ENCODE results near the gene SFRP5. TPM values are rescaled to one million over a fixed set of nuclear protein-coding genes. Genes with fewer than 3 reads are reported as not detected.

SFRP5 gene
- total and polyA plus RNA-seq, 2 donors, result 1.1 to 4.8 TPM

DNA sequence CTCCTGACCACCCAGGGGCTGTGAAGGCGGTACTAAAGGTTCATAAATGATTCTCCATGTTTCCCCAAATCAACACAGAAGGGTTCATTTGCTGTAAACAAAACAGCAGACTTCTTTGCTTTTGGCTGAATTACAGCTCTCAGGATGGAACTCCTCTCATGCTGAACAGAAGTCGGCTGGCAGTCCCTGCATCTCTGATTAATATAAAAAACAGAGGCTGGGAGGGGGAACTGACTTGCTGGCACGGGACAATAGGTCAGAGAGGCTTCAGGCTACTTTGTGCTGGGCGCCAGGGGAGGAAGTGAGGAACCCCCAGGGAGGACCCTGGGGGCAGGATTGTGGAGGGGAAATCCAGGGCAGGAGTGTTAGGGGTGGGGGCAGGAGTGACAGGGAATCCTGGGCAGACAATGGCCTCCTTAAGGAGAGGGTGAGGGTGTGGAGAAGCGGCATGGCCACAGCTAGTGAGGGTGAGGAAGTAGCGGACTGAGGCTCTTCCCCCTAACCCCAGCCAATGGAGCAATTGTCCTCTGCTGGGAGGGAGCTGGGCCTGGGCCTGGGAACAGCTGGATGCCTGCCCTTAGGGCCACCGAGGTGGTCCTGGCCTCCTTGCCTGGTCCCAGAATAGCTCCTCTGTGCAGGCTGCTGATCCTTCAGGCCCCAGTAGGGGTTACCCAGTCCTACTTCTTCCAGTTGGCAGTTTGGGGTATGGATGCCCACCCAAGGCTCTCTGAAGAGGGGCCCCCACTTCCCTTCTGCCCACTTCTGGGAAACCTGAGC, 9.2 kb upstream of the SFRP5 start:
- Histone ChIP-seq H3K27ac (ENCODE audit: low read depth) (no peak overlapping the region), H3K4me1 (ENCODE audit: insufficient read depth) (peaks cover 5% of the 10 kb centered on the region), H3K4me3 (ENCODE audit: low read depth, low read length) (no peak overlapping the region), H3K36me3 (ENCODE audit: insufficient read depth) (no peaks in the 10 kb centered on the region)
- no peak for DNase-seq (ENCODE audit: extremely low spot score)
- WGBS, result 37% methylated on average over 7 of the region's 7 CpGs

GRCh38 chr10:97779975-97780374, 8.2 kb upstream of the SFRP5 start:
- no peak overlapping the region for H3K27ac ChIP-seq (ENCODE audit: low read depth)
- DNase-seq (ENCODE audit: extremely low spot score), result no peak
- H3K4me3 ChIP-seq (ENCODE audit: low read depth, low read length), result no peak overlapping the region
- H3K4me1 ChIP-seq (ENCODE audit: insufficient read depth), result peaks cover 5% of the 10 kb centered on the region
- WGBS, result 95% methylated on average over 3 of the region's 3 CpGs
- H3K36me3 ChIP-seq (ENCODE audit: insufficient read depth), result no peaks in the 10 kb centered on the region

- Histone ChIP-seq H3K4me1 (ENCODE audit: insufficient read depth) (peaks cover 5% of the 10 kb centered on the region), H3K36me3 (ENCODE audit: insufficient read depth) (no peaks in the 10 kb centered on the region), H3K27ac (ENCODE audit: low read depth) (no peak overlapping the region), H3K4me3 (ENCODE audit: low read depth, low read length) (no peak overlapping the region)
- 73% methylated on average over 4 of the region's 4 CpGs for WGBS
- no peak for DNase-seq (ENCODE audit: extremely low spot score)
These were observed 7.7 kb upstream of the SFRP5 start for GRCh38 chr10:97779492-97779891.

GRCh38 chr10:97778452-97779302, 6.9 kb upstream of the SFRP5 start:
- Histone ChIP-seq H3K4me1 (ENCODE audit: insufficient read depth) (peaks cover 5% of the 10 kb centered on the region), H3K4me3 (ENCODE audit: low read depth, low read length) (no peak overlapping the region), H3K36me3 (ENCODE audit: insufficient read depth) (no peaks in the 10 kb centered on the region), H3K27ac (ENCODE audit: low read depth) (no peak overlapping the region)
- DNase-seq (ENCODE audit: extremely low spot score), result no peak
- 74% methylated on average over 11 of the region's 11 CpGs for WGBS

DNA sequence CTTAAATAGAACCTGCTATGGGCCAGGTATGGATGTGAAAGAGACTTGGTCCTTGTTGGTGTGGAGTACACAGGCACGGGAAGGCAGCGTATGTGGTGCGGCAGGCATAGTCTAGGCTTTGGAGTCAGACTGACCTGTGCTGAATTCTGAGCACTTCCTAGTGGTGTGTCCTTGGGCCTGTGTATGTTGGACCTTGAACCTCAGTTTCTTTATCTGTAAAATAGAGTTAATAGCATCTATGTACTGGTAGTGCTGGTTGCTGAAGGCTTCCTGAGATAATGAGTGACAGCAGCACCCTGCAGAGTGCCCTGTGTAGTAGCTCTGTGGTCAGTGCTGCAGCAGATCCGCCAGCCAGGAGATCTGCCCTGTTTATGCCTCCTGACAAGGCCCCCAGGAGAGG, 5.3 kb upstream of the SFRP5 start:
- Histone ChIP-seq H3K4me1 (ENCODE audit: insufficient read depth) (peaks cover 5% of the 10 kb centered on the region), H3K4me3 (ENCODE audit: low read depth, low read length) (no peak overlapping the region), H3K36me3 (ENCODE audit: insufficient read depth) (no peaks in the 10 kb centered on the region), H3K27ac (ENCODE audit: low read depth) (no peak overlapping the region)
- DNase-seq (ENCODE audit: extremely low spot score), result no peak
- 95% methylated on average over 4 of the region's 4 CpGs for WGBS

DNA sequence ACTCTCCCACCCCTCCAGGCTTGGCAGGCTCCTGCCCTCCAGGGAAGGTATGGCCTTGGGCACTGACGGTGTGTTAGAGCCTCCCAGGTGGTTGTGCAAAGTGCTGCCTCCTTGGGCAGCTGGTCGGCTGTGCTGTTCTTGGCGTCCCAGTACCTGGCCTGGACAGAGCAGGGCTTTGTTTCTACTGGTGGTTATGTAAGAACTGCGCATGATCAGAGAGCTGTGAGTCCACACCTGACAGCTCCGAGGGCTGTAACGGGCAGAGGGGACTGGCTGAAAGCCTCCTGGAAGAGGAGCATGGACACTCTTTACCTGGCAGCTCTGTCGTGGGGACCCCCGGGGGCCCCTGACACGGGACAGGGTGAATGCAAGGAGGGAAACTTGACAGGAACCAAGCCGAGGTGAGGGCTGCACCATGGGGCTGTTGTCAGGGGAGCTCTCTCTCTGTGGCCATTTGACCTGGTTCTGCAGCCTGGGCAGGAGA, 3.1 kb upstream of the SFRP5 start:
- H3K27ac ChIP-seq (ENCODE audit: low read depth), result no peak overlapping the region
- H3K4me1 ChIP-seq (ENCODE audit: insufficient read depth), result no peaks in the 10 kb centered on the region
- DNase-seq (ENCODE audit: extremely low spot score), result no peak
- no peak overlapping the region for H3K4me3 ChIP-seq (ENCODE audit: low read depth, low read length)
- WGBS, result 61% methylated on average over 10 of the region's 10 CpGs
- no peaks in the 10 kb centered on the region for H3K36me3 ChIP-seq (ENCODE audit: insufficient read depth)

DNA sequence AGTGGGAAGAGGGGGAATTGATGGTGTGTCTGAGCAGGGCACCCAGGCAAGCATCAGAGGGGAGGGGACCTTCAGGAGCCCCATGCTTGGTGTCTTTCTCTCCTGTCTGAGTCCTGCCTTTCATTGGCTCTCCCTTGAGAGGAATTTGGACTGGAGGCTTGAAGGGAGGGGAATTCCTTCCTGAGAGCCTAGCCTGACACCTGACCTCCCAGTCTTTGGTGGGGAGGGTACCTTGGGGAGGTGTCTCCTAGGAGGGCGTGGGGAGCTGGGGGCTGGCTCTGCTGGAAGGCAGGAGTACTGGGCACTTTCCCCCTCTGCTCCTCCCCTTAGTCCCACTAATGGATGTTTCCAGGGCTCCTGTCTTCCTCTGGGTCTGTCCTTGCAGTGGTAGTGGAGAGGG, 1.3 kb upstream of the SFRP5 start:
- no peaks in the 10 kb centered on the region for H3K36me3 ChIP-seq (ENCODE audit: insufficient read depth)
- no peak overlapping the region for H3K4me3 ChIP-seq (ENCODE audit: low read depth, low read length)
- no peak overlapping the region for H3K27ac ChIP-seq (ENCODE audit: low read depth)
- 50% methylated on average over 1 of the region's 1 CpG for WGBS
- no peak for DNase-seq (ENCODE audit: extremely low spot score)
- H3K4me1 ChIP-seq (ENCODE audit: insufficient read depth), result no peaks in the 10 kb centered on the region

- Histone ChIP-seq H3K4me1 (ENCODE audit: insufficient read depth) (no peaks in the 10 kb centered on the region), H3K4me3 (ENCODE audit: low read depth, low read length) (no peak overlapping the region), H3K36me3 (ENCODE audit: insufficient read depth) (no peaks in the 10 kb centered on the region), H3K27ac (ENCODE audit: low read depth) (no peak overlapping the region)
- DNase-seq (ENCODE audit: extremely low spot score), result no peak
- 1% methylated on average over 90 of the region's 90 CpGs for WGBS
These were observed 526 bp downstream of the SFRP5 start for GRCh38 chr10:97771055-97771891.

DNA sequence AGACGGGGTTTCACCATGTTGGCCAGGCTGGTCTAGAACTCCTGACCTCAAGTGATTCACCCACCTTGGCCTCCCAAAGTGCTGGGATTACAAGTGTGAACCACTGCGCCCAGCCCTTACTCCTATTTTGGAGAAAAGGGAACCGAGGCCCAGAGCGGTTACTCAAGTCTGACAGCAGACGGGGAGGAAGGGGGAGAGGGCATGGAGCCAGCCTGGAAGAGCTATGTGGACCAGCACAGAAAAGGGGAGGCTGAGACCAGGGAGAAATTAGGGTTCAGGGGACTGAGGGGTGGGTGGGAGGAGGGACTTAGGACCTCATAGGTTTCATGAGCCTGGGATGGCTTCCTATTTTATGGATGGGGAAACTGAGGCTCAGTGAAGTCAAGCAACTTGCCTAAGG, 1.5 kb downstream of the SFRP5 start:
- Histone ChIP-seq H3K4me3 (ENCODE audit: low read depth, low read length) (no peak overlapping the region), H3K27ac (ENCODE audit: low read depth) (no peak overlapping the region)
- WGBS, result 64% methylated on average over 5 of the region's 5 CpGs

GRCh38 chr10:97768322-97769315, 3.2 kb downstream of the SFRP5 start:
- no peaks in the 10 kb centered on the region for H3K36me3 ChIP-seq (ENCODE audit: insufficient read depth)
- H3K4me1 ChIP-seq (ENCODE audit: insufficient read depth), result no peaks in the 10 kb centered on the region
- DNase-seq (ENCODE audit: extremely low spot score), result no peak
- WGBS, result 77% methylated on average over 9 of the region's 9 CpGs
- H3K27ac ChIP-seq (ENCODE audit: low read depth), result no peak overlapping the region
- no peak overlapping the region for H3K4me3 ChIP-seq (ENCODE audit: low read depth, low read length)

More for the DNA sequence above, 1.5 kb downstream of the SFRP5 start:
- no peak for DNase-seq (ENCODE audit: extremely low spot score)
- H3K4me1 ChIP-seq (ENCODE audit: insufficient read depth), result no peaks in the 10 kb centered on the region
- H3K36me3 ChIP-seq (ENCODE audit: insufficient read depth), result no peaks in the 10 kb centered on the region

DNA sequence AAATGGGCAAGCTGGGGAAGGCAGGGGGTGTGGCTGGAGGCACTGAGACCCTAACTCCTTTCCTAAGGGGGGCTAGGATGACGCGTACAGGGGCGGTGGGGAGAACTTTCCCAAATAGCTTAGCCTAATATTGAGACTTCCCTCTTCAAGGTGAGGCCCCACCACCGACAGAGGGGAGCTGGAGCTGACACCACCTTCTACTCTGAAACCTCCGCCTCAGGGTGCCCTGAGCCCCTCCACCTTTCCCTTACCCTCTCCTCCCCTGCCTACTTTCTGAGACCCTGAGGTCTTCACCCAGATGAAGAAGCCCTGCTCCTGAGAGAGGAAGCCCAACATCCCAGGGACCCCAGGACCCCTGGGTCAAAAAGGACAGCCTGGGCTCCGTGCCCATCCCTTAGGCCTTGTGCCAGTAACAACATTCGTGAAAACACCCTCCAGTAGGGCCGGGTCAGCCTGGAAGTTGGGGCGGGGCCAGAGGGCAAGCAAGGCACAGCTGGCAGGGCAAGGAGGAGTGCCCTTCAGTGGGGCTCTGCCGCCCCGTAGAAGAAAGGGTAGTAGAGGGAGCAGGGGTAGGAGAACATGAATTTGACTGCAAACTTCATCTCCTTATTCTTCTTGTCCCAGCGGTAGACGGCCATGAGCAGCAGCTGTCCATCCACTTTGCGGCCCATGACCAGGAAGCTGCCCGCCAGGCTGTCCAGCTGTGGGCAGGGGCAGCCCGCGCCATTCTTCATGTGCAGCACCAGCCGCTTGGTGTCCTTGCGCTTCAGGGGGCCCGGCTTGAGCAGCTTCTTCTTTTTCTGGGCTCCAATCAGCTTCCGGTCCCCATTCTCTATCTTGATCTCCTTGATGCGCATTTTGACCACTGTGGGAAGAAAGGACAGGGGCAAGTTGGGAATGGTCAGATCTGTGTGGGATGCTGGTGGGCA, 4.5 kb downstream of the SFRP5 start:
- no peak for DNase-seq (ENCODE audit: extremely low spot score)
- Histone ChIP-seq H3K36me3 (ENCODE audit: insufficient read depth) (no peaks in the 10 kb centered on the region), H3K4me1 (ENCODE audit: insufficient read depth) (no peaks in the 10 kb centered on the region), H3K27ac (ENCODE audit: low read depth) (no peak overlapping the region), H3K4me3 (ENCODE audit: low read depth, low read length) (no peak overlapping the region)
- 90% methylated on average over 22 of the region's 22 CpGs for WGBS
